22Rv1 (cell line): ENCODE results near the gene PTPN12.

ENCODE experiments used
- ZFX ChIP-seq: fragments of 450-650 bp; IDR thresholded peaks from 2 replicates; pipeline ENCODE4 v1.6.1; 2017; ENCODE audit warnings: antibody characterized with exemption, borderline replicate concordance
- TF ChIP-seq, protein P1 (sequence below): fragments of 450-650 bp; IDR thresholded peaks from 2 replicates; pipeline ENCODE4 v1.5.1; 2017; ENCODE audit warnings: mild to moderate bottlenecking

DNA sequence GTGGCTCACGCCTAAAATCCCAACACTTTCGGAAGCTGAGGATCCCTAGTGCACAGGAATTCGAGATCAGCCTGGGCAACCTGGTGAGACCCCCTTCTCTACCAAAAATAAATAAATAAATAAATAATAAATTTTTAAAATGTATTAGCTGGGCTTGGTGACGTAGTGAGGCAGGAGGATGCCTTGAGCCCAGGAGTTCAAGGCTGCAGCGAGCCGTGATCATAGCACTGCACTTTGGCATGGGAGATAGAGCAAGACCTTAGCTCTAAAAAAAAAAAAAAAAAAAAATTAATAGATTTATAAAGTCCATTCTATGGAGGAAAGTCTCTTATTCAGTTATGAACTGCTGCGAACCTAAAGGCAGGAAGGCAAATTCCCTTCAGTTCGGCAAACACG is 1.1 kb upstream of the PTPN12 start:
- TF ChIP-seq, protein P1, sequence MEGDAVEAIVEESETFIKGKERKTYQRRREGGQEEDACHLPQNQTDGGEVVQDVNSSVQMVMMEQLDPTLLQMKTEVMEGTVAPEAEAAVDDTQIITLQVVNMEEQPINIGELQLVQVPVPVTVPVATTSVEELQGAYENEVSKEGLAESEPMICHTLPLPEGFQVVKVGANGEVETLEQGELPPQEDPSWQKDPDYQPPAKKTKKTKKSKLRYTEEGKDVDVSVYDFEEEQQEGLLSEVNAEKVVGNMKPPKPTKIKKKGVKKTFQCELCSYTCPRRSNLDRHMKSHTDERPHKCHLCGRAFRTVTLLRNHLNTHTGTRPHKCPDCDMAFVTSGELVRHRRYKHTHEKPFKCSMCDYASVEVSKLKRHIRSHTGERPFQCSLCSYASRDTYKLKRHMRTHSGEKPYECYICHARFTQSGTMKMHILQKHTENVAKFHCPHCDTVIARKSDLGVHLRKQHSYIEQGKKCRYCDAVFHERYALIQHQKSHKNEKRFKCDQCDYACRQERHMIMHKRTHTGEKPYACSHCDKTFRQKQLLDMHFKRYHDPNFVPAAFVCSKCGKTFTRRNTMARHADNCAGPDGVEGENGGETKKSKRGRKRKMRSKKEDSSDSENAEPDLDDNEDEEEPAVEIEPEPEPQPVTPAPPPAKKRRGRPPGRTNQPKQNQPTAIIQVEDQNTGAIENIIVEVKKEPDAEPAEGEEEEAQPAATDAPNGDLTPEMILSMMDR: no peak
- TF ChIP-seq ZFX: no peak
